NB4 (cell line): ENCODE results near the gene ZNF516.

ENCODE experiments used
- MAX ChIP-seq: IDR thresholded peaks from 2 replicates; pipeline ENCODE4 v1.6.1; 2011; ENCODE audit warnings: low read depth, low read length
- MYC ChIP-seq: IDR thresholded peaks from 2 replicates; pipeline ENCODE4 v1.6.1; 2011; ENCODE audit warnings: low read depth, low read length
- POLR2A ChIP-seq: IDR thresholded peaks from 2 replicates; pipeline ENCODE4 v1.6.1; 2011; ENCODE audit warnings: mild to moderate bottlenecking; ENCODE audit not compliant: insufficient read length; ENCODE audit errors: extremely low read depth
- TF ChIP-seq, protein P1 (sequence below): IDR thresholded peaks from one replicate; pipeline ENCODE4 v1.5.1; 2012; ENCODE audit warnings: low read depth, low read length

GRCh38 chr18:76460482-76460881, 34.6 kb downstream of the ZNF516 start:
- TF ChIP-seq POLR2A (no peak), MAX (no peak), MYC (no peak)
- TF ChIP-seq, protein P1, sequence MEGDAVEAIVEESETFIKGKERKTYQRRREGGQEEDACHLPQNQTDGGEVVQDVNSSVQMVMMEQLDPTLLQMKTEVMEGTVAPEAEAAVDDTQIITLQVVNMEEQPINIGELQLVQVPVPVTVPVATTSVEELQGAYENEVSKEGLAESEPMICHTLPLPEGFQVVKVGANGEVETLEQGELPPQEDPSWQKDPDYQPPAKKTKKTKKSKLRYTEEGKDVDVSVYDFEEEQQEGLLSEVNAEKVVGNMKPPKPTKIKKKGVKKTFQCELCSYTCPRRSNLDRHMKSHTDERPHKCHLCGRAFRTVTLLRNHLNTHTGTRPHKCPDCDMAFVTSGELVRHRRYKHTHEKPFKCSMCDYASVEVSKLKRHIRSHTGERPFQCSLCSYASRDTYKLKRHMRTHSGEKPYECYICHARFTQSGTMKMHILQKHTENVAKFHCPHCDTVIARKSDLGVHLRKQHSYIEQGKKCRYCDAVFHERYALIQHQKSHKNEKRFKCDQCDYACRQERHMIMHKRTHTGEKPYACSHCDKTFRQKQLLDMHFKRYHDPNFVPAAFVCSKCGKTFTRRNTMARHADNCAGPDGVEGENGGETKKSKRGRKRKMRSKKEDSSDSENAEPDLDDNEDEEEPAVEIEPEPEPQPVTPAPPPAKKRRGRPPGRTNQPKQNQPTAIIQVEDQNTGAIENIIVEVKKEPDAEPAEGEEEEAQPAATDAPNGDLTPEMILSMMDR, result no peak
